ENCODE measurements around the gene QPCTL.

Gene QPCTL

DNA sequence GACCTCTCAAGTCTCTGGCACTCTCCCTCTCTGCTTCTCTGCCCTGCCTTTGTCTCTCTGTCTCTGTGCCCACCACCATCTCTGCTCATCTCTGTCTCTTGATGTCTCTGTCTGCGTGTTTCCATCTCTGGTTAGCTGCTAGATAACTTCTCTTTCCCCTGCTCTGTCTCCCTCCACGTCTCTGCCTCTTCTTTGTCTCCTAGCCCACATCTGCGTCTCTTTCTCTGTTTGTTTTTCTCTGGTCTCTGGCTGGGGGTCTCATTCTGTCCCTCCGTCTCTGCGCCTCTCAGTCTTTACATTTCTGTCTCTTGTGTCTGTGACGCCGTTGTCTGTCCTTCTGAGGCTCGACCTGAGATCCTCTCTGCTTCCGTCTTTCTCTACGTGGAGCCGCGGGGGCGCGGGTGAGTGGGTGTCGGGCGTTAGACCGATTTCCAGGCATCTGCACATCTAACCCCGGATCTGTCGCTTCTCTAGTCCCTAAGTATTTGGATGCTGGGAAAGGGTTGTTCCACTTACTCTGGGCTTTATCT is 24.1 kb upstream of the QPCTL start:
- peak overlapping the region; percentile 68 for H2AFZ ChIP-seq (ENCODE audit: low read depth)
- peak overlapping the region; percentile 82 for H3K4me2 ChIP-seq
- no peaks in the 10 kb centered on the region for H3K36me3 ChIP-seq (ENCODE audit: insufficient read depth)
- H3K4me1 ChIP-seq (ENCODE audit: low read depth, poor library complexity, severe bottlenecking), result peaks cover 18% of the 10 kb centered on the region
- H3K79me2 ChIP-seq (ENCODE audit: insufficient read depth, low read depth), result no peaks in the 10 kb centered on the region
- TF ChIP-seq, protein P1, sequence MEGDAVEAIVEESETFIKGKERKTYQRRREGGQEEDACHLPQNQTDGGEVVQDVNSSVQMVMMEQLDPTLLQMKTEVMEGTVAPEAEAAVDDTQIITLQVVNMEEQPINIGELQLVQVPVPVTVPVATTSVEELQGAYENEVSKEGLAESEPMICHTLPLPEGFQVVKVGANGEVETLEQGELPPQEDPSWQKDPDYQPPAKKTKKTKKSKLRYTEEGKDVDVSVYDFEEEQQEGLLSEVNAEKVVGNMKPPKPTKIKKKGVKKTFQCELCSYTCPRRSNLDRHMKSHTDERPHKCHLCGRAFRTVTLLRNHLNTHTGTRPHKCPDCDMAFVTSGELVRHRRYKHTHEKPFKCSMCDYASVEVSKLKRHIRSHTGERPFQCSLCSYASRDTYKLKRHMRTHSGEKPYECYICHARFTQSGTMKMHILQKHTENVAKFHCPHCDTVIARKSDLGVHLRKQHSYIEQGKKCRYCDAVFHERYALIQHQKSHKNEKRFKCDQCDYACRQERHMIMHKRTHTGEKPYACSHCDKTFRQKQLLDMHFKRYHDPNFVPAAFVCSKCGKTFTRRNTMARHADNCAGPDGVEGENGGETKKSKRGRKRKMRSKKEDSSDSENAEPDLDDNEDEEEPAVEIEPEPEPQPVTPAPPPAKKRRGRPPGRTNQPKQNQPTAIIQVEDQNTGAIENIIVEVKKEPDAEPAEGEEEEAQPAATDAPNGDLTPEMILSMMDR (conservative IDR thresholded peaks at IDR 0.05; ENCODE audit: low read depth, low read length), result no peak
- no peaks in the 10 kb centered on the region; the same call in 1 of the 2 replicates for H3K27me3 ChIP-seq (ENCODE audit: insufficient read depth, low read depth)
- no peak overlapping the region for H3K9ac ChIP-seq
- no peak overlapping the region for H3K4me3 ChIP-seq (IDR thresholded peaks at IDR 0.05; ENCODE audit: insufficient read depth, low read depth, low read length)
- H3K27ac ChIP-seq, result no peak overlapping the region
- no peaks in the 10 kb centered on the region for H4K20me1 ChIP-seq (ENCODE audit: insufficient read depth)

DNA sequence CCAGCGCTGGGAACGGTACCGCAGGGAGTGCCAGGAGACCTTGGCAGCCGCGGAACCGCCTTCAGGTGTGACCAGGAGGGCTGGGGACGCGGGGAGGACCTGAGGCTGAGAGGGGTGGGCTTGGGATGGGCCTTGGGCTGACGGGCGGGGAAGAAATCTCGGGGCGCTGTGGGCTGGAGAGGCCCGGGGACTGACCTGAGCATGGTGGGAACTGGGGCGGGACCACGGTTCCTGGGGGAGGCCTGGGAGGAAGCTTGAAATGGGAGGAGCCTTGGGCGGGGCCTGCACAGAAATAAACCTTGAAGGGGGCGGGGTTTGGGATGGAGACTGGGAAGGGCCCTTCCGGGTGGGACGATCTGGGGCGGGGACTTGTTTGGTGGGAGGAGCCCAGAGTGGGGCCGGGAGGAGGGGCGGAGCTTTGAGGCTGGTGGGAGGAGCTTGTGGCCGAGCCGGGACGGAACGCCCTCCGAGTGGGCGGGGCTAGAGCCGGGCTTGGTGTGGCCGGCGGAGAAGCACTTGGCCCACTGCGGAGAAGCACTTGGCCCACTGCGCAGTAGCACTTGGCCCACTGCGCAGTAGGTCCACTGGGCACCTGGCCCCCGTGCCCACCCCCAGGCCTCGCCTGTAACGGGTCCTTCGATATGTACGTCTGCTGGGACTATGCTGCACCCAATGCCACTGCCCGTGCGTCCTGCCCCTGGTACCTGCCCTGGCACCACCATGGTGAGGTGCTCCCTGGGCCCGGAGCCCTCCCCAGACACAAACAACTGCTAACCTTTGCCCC is 21.6 kb upstream of the QPCTL start:
- H3K4me2 ChIP-seq, result peak overlapping the region; percentile 71
- H3K36me3 ChIP-seq (ENCODE audit: insufficient read depth), result no peaks in the 10 kb centered on the region
- peaks cover 18% of the 10 kb centered on the region for H3K4me1 ChIP-seq (ENCODE audit: low read depth, poor library complexity, severe bottlenecking)
- no peaks in the 10 kb centered on the region for H3K79me2 ChIP-seq (ENCODE audit: insufficient read depth, low read depth)
- H4K20me1 ChIP-seq (ENCODE audit: insufficient read depth), result no peaks in the 10 kb centered on the region
- TF ChIP-seq, protein P1 (conservative IDR thresholded peaks at IDR 0.05; ENCODE audit: low read depth, low read length), result no peak
- H3K27ac ChIP-seq, result no peak overlapping the region
- no peak overlapping the region for H3K4me3 ChIP-seq (IDR thresholded peaks at IDR 0.05; ENCODE audit: insufficient read depth, low read depth, low read length)
- no peak overlapping the region for H3K9ac ChIP-seq
- peaks cover 3% of the 10 kb centered on the region; the same call in 1 of the 2 replicates for H3K27me3 ChIP-seq (ENCODE audit: insufficient read depth, low read depth)
- H2AFZ ChIP-seq (ENCODE audit: low read depth), result peak overlapping the region; percentile 60; the same call in 1 of the 2 replicates

DNA sequence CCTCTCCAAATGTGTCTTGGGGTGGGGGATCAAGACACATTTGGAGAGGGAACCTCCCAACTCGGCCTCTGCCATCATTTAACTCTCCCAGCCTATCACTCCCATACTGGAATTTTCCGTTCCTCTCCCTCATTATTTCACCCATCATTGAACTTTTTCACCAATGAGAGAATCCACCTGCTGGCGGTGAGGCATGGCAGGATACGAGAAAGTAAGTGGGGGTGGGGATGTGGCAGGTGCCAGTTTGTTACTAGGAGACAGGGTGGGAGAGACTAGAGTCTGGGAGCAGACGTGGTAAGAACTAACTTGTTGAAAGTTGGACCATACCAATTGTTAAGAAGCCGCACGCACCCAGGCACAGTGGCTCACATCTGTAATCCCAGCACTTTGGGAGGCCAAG is 17.5 kb upstream of the QPCTL start:
- H3K27me3 ChIP-seq (ENCODE audit: insufficient read depth, low read depth), result peaks cover 7% of the 10 kb centered on the region; the same call in 1 of the 2 replicates
- H3K4me3 ChIP-seq (IDR thresholded peaks at IDR 0.05; ENCODE audit: insufficient read depth, low read depth, low read length), result no peak overlapping the region
- H3K27ac ChIP-seq, result no peak overlapping the region
- H3K79me2 ChIP-seq (ENCODE audit: insufficient read depth, low read depth), result no peaks in the 10 kb centered on the region
- H3K9ac ChIP-seq, result no peak overlapping the region
- no peak overlapping the region for H3K4me2 ChIP-seq
- H4K20me1 ChIP-seq (ENCODE audit: insufficient read depth), result no peaks in the 10 kb centered on the region
- H2AFZ ChIP-seq (ENCODE audit: low read depth), result no peak overlapping the region
- TF ChIP-seq, protein P1 (conservative IDR thresholded peaks at IDR 0.05; ENCODE audit: low read depth, low read length), result no peak
- no peaks in the 10 kb centered on the region for H3K36me3 ChIP-seq (ENCODE audit: insufficient read depth)
- peaks cover 17% of the 10 kb centered on the region for H3K4me1 ChIP-seq (ENCODE audit: low read depth, poor library complexity, severe bottlenecking)

DNA sequence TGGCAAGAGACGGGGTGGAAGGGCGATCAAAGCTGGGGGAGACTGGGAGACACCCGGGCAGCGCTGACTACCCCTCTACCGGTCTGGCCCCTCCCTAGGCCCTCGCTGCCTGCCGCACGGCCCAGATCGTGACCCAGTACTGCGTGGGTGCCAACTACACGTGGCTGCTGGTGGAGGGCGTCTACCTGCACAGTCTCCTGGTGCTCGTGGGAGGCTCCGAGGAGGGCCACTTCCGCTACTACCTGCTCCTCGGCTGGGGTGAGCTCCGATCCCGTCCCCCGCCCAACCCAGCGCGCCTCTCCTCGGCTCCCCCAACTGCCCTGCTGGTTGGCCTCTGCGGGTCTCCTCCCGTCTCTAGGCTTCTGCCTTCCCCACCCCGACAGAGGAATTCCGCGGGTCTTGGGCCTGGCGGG is 15.6 kb upstream of the QPCTL start:
- Histone ChIP-seq H3K9ac (no peak overlapping the region), H3K27me3 (ENCODE audit: insufficient read depth, low read depth) (peaks cover 7% of the 10 kb centered on the region; the same call in 1 of the 2 replicates), H3K4me3 (IDR thresholded peaks at IDR 0.05; ENCODE audit: insufficient read depth, low read depth, low read length) (no peak overlapping the region), H3K27ac (no peak overlapping the region), H3K79me2 (ENCODE audit: insufficient read depth, low read depth) (no peaks in the 10 kb centered on the region), H2AFZ (ENCODE audit: low read depth) (peak overlapping the region; percentile 21; the same call in 1 of the 2 replicates), H4K20me1 (ENCODE audit: insufficient read depth) (no peaks in the 10 kb centered on the region), H3K36me3 (ENCODE audit: insufficient read depth) (no peaks in the 10 kb centered on the region), H3K4me1 (ENCODE audit: low read depth, poor library complexity, severe bottlenecking) (peaks cover 17% of the 10 kb centered on the region), H3K4me2 (peak overlapping the region; percentile 27; the same call in 1 of the 2 replicates)
- TF ChIP-seq, protein P1 (conservative IDR thresholded peaks at IDR 0.05; ENCODE audit: low read depth, low read length), result no peak
